ENCODE results near the gene KHDRBS2. TPM values are rescaled to one million over a fixed set of nuclear protein-coding genes. Genes with fewer than 3 reads are reported as not detected.

The KHDRBS2 gene
- total and polyA plus RNA-seq, 8 donors = 0.05 to 0.12 (median 0.09) TPM; not detected in 3

GRCh38 chr6:62035952-62036351, 250.1 kb downstream of the KHDRBS2 start:
- WGBS, 2 donors = 38 to 41% methylated on average over 1 of the region's 1 CpG
- Histone ChIP-seq H3K36me3 (no peaks in the 10 kb centered on the region), H3K27me3 (no peaks in the 10 kb centered on the region), H3K27ac (no peak overlapping the region), H3K9me3 (no peaks in the 10 kb centered on the region), H3K4me1 (no peaks in the 10 kb centered on the region), H3K4me3 (no peak overlapping the region)
- DNase-seq (no peak), ATAC-seq (no peak), FAIRE-seq (no peak)
- intact Hi-C loops (cut with DNase I) = no loop called here
- TF ChIP-seq CTCF (IDR thresholded peaks at IDR 0.05) = no peak

GRCh38 chr6:62013719-62014118, 272.3 kb downstream of the KHDRBS2 start:
- DNase-seq (no peak), ATAC-seq (no peak), FAIRE-seq (no peak)
- Histone ChIP-seq H3K27ac (no peak overlapping the region), H3K4me3 (no peak overlapping the region), H3K36me3 (no peaks in the 10 kb centered on the region), H3K4me1 (no peaks in the 10 kb centered on the region), H3K27me3 (no peaks in the 10 kb centered on the region), H3K9me3 (no peaks in the 10 kb centered on the region)
- WGBS, 2 donors = 57 to 71% methylated on average over 6 of the region's 6 CpGs
- TF ChIP-seq CTCF (IDR thresholded peaks at IDR 0.05) = no peak
- intact Hi-C loops (cut with DNase I) = no loop called here

GRCh38 chr6:62009445-62009844, 276.6 kb downstream of the KHDRBS2 start:
- no peak for TF ChIP-seq CTCF (IDR thresholded peaks at IDR 0.05)
- ATAC-seq (no peak), DNase-seq (no peak), FAIRE-seq (no peak)
- no peaks in the 10 kb centered on the region for H3K4me1 ChIP-seq
- WGBS, 2 donors = 73 to 95% methylated on average over 3 of the region's 3 CpGs
- no peaks in the 10 kb centered on the region for H3K27me3 ChIP-seq
- H3K9me3 ChIP-seq = no peaks in the 10 kb centered on the region
- H3K27ac ChIP-seq = no peak overlapping the region
- H3K36me3 ChIP-seq = no peaks in the 10 kb centered on the region
- intact Hi-C loops (cut with DNase I) = no loop called here
- no peak overlapping the region for H3K4me3 ChIP-seq

- no peak for TF ChIP-seq CTCF (IDR thresholded peaks at IDR 0.05)
- FAIRE-seq = no peak
These were observed 296.4 kb downstream of the KHDRBS2 start for GRCh38 chr6:61989616-61990015.

GRCh38 chr6:61980622-61981021, 305.4 kb downstream of the KHDRBS2 start:
- Histone ChIP-seq H3K27me3 (no peaks in the 10 kb centered on the region), H3K9me3 (no peaks in the 10 kb centered on the region), H3K27ac (no peak overlapping the region), H3K4me1 (no peaks in the 10 kb centered on the region), H3K4me3 (no peak overlapping the region), H3K36me3 (no peaks in the 10 kb centered on the region)
- no peak for DNase-seq
- whole genome bisulfite sequencing, 2 donors = 32 to 47% methylated on average over 1 of the region's 1 CpG
- no peak for ATAC-seq
- no peak for TF ChIP-seq CTCF (IDR thresholded peaks at IDR 0.05)
- intact Hi-C loops (cut with DNase I) = no loop called here
- FAIRE-seq = no peak

More at GRCh38 chr6:61989616-61990015, 296.4 kb downstream of the KHDRBS2 start:
- H3K4me1 ChIP-seq = no peaks in the 10 kb centered on the region
- H3K27ac ChIP-seq = no peak overlapping the region
- H3K4me3 ChIP-seq = no peak overlapping the region
- H3K36me3 ChIP-seq = no peaks in the 10 kb centered on the region
- intact Hi-C loops (cut with DNase I) = no loop called here
- no peak for ATAC-seq
- no peaks in the 10 kb centered on the region for H3K9me3 ChIP-seq
- H3K27me3 ChIP-seq = no peaks in the 10 kb centered on the region
- DNase-seq = no peak
